Measurements from ENCODE around the gene POU2F2.

The POU2F2 gene

GRCh38 chr19:42080764-42081375 lies 51.4 kb downstream of the POU2F2 start:
- no peak for DNase-seq (ENCODE audit: low read depth, low spot score)

- no peak for DNase-seq (ENCODE audit: low read depth, low spot score)
Observed at GRCh38 chr19:42079886-42080763, 52.1 kb downstream of the POU2F2 start.

GRCh38 chr19:42079276-42079669 lies 53.0 kb downstream of the POU2F2 start:
- DNase-seq (ENCODE audit: low read depth, low spot score) = no peak

- no peak for DNase-seq (ENCODE audit: low read depth, low spot score)
Observed at GRCh38 chr19:42078538-42079275, 53.5 kb downstream of the POU2F2 start.

GRCh38 chr19:42078058-42078457 lies 54.2 kb downstream of the POU2F2 start:
- no peak for DNase-seq (ENCODE audit: low read depth, low spot score)

GRCh38 chr19:42076380-42076944 lies 55.8 kb downstream of the POU2F2 start:
- no peak for DNase-seq (ENCODE audit: low read depth, low spot score)

GRCh38 chr19:42075616-42076379 lies 56.4 kb downstream of the POU2F2 start, which contains the start of gene ZNF574:
Gene ZNF574 (plus strand): TSS chr19:42076166. CDS start chr19:42078607, 2,441 bp downstream.
- peak; percentile 98 for DNase-seq (ENCODE audit: low read depth, low spot score)

- DNase-seq (ENCODE audit: low read depth, low spot score) = no peak
Observed at GRCh38 chr19:42075364-42075615, 57.0 kb downstream of the POU2F2 start.

- no peak for DNase-seq (ENCODE audit: low read depth, low spot score)
Observed at GRCh38 chr19:42074513-42075363, 57.5 kb downstream of the POU2F2 start.

- no peak for DNase-seq (ENCODE audit: low read depth, low spot score)
Observed at GRCh38 chr19:42071247-42071646, 61.0 kb downstream of the POU2F2 start.

GRCh38 chr19:42069619-42070351 lies 62.5 kb downstream of the POU2F2 start, which contains the start of gene GRIK5:
Gene GRIK5 (minus strand): TSS chr19:42070206. CDS start chr19:42065770, 4,436 bp downstream.
- DNase-seq (ENCODE audit: low read depth, low spot score) = no peak

- DNase-seq (ENCODE audit: low read depth, low spot score) = no peak
Observed at GRCh38 chr19:42068756-42069571, 63.3 kb downstream of the POU2F2 start.

- no peak for DNase-seq (ENCODE audit: low read depth, low spot score)
Observed at GRCh38 chr19:42068361-42068755, 63.9 kb downstream of the POU2F2 start.

GRCh38 chr19:42067315-42067888 lies 64.8 kb downstream of the POU2F2 start:
- DNase-seq (ENCODE audit: low read depth, low spot score) = no peak

- no peak for DNase-seq (ENCODE audit: low read depth, low spot score)
Observed at GRCh38 chr19:42066075-42066754, 66.0 kb downstream of the POU2F2 start.

GRCh38 chr19:42065511-42065910 lies 66.7 kb downstream of the POU2F2 start:
- no peak for DNase-seq (ENCODE audit: low read depth, low spot score)

- no peak for DNase-seq (ENCODE audit: low read depth, low spot score)
Observed at GRCh38 chr19:42065051-42065450, 67.2 kb downstream of the POU2F2 start.

- no peak for DNase-seq (ENCODE audit: low read depth, low spot score)
Observed at GRCh38 chr19:42064432-42064831, 67.8 kb downstream of the POU2F2 start.

Data from smooth muscle cell of the brain vasculature (primary cell).